Measurements from ENCODE around the gene WDFY4. TPM values are rescaled to one million over a fixed set of nuclear protein-coding genes. Genes with fewer than 3 reads are reported as not detected.

Gene WDFY4
- total RNA-seq, 1 experiment from 2014 or later, result not detected

DNA sequence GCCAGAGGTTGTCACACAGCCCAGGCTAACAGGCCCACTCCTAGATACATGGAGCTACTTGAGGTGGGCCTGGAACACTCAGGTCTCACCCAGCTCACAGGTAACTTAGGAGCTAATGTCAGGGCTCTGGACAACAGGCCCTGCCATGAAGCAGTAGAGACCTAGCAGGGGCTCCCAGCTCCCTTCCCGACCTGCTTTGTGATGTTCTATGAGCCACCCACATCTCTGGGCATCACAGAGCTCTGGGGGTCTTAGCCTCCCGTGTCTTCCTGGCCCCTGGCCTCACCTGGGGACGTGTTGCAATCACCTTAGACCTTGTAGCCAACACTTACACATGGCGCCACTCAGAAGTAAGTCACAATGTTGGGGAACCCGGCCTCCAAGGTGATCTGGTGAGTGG is 12.4 kb downstream of the WDFY4 start:
- no peak overlapping the region for H2BK15ac ChIP-seq (ENCODE audit: low read depth, low read length)
- H2AFZ ChIP-seq (ENCODE audit: low read length), result no peak overlapping the region
- no peaks in the 10 kb centered on the region for H3K27me3 ChIP-seq (ENCODE audit: insufficient read depth, low read length)
- no peak overlapping the region for H3K56ac ChIP-seq (ENCODE audit: insufficient read length, low read depth, low read length)
- H3K27me3 Mint-ChIP-seq (ENCODE audit: low read depth), result peaks cover 2% of the 10 kb centered on the region
- H2AK5ac ChIP-seq (ENCODE audit: insufficient read length, low read length), result no peak overlapping the region
- peaks cover 9% of the 10 kb centered on the region in 2 experiments for H3K4me1 Mint-ChIP-seq
- no peak overlapping the region; a peak in 2 of 7 replicates for H3K27ac Mint-ChIP-seq
- no peak overlapping the region for H2BK5ac ChIP-seq (ENCODE audit: insufficient read length, low read length)
- H3K4me3 Mint-ChIP-seq, result no peak overlapping the region
- no peaks in the 10 kb centered on the region for H3K23me2 ChIP-seq (ENCODE audit: insufficient read length, low read depth, low read length, poor library complexity, severe bottlenecking)
- H4K20me1 ChIP-seq (ENCODE audit: control insufficient read depth, insufficient read depth, insufficient read length), result no peaks in the 10 kb centered on the region
- H3K79me2 ChIP-seq (ENCODE audit: insufficient read depth, low read length), result no peaks in the 10 kb centered on the region
- H4K91ac ChIP-seq (ENCODE audit: insufficient read length, low read depth, low read length), result no peak overlapping the region
- no CpG with 5 or more reads among the region's 5 CpGs for WGBS (ENCODE audit: extremely low coverage, insufficient read length, low lambda C conversion rate)
- no peak for DNase-seq
- H3K9me3 Mint-ChIP-seq, result no peaks in the 10 kb centered on the region
- no peak overlapping the region for H2BK12ac ChIP-seq (ENCODE audit: insufficient read length, low read depth, low read length)
- H3T11ph ChIP-seq (ENCODE audit: low read length), result no peak overlapping the region
- H3K79me1 ChIP-seq (ENCODE audit: insufficient read depth, low read depth, low read length, poor library complexity, severe bottlenecking), result no peaks in the 10 kb centered on the region
- H3K4me1 ChIP-seq (ENCODE audit: insufficient read depth, low read length), result no peaks in the 10 kb centered on the region
- no peak overlapping the region for H3K9ac ChIP-seq (ENCODE audit: extremely low read depth, insufficient read length, low read length)
- no peak overlapping the region for H4K8ac ChIP-seq (replicated peaks; ENCODE audit: insufficient read length, low read depth, low read length)
- TF ChIP-seq CTCF (conservative IDR thresholded peaks at IDR 0.05), result no peak
- H3K4ac ChIP-seq (ENCODE audit: low read depth, low read length), result no peak overlapping the region
- no peak overlapping the region for H3K27ac ChIP-seq (ENCODE audit: insufficient read length, low read depth, low read length)
- H3K9me3 ChIP-seq (ENCODE audit: control insufficient read depth, low read depth, low read length), result no peaks in the 10 kb centered on the region
- no peak overlapping the region for H2BK120ac ChIP-seq (ENCODE audit: low read depth, low read length, poor library complexity, severe bottlenecking)
- H3K36me3 Mint-ChIP-seq (ENCODE audit: insufficient read depth in 1 of 3, low read depth in 3 of 3), result no peaks in the 10 kb centered on the region
- no peak overlapping the region for H2BK20ac ChIP-seq (ENCODE audit: low read depth, low read length, poor library complexity, severe bottlenecking)
- no peak overlapping the region for H3K14ac ChIP-seq (ENCODE audit: insufficient read depth, low read length)
- H4K5ac ChIP-seq (ENCODE audit: insufficient read length, low read depth, low read length), result no peak overlapping the region
- no peak overlapping the region for H3K18ac ChIP-seq (ENCODE audit: insufficient read length, low read depth, low read length)
- H3K4me2 ChIP-seq (ENCODE audit: insufficient read depth, insufficient read length, low read length), result no peak overlapping the region
- no peak overlapping the region for H3K23ac ChIP-seq (ENCODE audit: insufficient read length, low read depth, low read length)

All from H9 (cell line).